Activated CD4-positive, alpha-beta T cell treated with anti-CD3 and anti-CD28 coated beads, Interleukin-2, Interleukin-6, amounts not matched to agents 100 ng/mL and 50 ng/mL, durations not matched to agents 16 hours and 8 hours (primary cell): Measurements from ENCODE around the gene KRTAP4-16.
"Not testable (repeated sequence)": the region's sequence is repeated elsewhere in the genome, so short reads cannot be mapped to it uniquely, and the experiment has no call there.

Experiments
- DNase-seq: peaks from one replicate; pipeline ENCODE4 v3.0.0-alpha.2; 2020

Gene KRTAP4-16

GRCh38 chr17:41101586-41102259 lies at the start of gene KRTAP4-16:
Gene KRTAP4-16 (minus strand): TSS chr17:41102209. CDS start chr17:41102209, 0 bp downstream.
- no peak for DNase-seq

GRCh38 chr17:41151525-41151924 lies 49.5 kb upstream of the KRTAP4-16 start:
- DNase-seq = no peak

DNA sequence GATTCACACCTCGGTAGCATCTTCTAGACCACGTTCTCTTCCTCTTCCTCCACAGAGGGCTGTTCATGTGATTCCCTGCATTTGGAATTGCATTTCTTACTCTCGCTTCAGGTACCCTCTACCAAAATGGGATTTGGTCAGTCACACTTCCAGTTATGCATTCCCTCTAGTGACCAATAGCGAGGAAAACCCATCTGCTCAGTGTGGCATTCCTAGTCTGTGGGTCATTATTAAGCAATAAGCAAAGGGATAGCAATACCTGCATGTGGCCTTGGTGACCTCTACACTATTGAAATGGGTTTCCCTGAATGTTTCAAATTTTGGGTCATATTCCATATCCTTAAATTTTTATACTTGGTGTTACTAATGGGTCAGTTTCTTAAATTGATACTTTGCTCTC lies 48.0 kb upstream of the KRTAP4-16 start:
- no peak for DNase-seq

DNA sequence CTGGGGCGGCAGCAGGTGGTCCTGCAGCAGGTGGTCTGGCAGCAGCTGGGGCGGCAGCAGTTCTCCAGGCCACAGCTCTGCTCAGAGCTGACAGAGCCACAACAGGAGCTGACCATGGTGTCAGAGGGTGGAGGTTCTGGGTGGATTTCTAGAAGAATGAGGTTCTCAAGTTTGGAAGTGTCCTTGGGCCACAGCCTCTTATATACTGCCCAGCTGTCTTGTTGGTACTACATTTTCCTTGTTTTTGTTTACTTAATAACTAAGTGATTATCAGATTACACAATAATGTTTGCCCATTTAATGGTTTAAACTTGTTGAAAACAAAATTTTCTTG lies 47.6 kb upstream of the KRTAP4-16 start, which contains the start of gene KRTAP4-5:
KRTAP4-5 (minus strand) TSS at position 174 of the 334 bp plus-strand sequence; CDS start at position 116, 58 bp downstream.
- no peak for DNase-seq

DNA sequence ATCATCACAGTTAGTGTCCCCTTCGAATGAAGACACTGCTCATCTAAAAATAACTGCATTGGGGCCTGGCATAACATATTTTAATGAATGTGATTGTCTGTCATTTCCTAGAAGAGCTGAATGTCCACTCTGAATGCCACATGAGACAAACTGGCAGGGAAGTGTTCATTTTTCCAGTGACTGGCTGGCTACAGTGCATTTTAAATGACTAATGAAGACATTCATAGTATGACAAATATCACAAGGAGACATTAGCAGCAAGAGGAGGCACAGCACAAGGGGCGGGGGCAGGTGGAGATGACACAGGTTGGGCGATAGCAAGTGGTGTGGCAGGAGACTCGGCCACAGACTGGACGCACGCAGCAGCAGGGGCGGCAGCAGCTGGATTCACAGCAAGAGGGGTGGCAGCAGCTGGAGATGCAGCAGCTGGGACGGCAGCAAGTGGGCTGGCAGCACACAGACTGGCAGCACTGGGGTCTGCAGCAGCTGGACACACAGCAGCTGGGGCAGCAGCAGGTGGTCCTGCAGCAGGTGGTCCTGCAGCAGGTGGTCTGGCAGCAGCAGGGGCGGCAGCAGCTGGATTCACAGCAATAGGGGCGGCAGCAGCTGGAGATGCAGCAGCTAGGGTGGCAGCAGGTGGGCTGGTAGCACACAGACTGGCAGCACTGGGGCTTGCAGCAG lies 47.1 kb upstream of the KRTAP4-16 start:
- not testable (repeated sequence) for DNase-seq

- no peak for DNase-seq
Observed at GRCh38 chr17:41147531-41148204, 45.7 kb upstream of the KRTAP4-16 start.

GRCh38 chr17:41145261-41145660 lies 43.3 kb upstream of the KRTAP4-16 start:
- no peak for DNase-seq

DNA sequence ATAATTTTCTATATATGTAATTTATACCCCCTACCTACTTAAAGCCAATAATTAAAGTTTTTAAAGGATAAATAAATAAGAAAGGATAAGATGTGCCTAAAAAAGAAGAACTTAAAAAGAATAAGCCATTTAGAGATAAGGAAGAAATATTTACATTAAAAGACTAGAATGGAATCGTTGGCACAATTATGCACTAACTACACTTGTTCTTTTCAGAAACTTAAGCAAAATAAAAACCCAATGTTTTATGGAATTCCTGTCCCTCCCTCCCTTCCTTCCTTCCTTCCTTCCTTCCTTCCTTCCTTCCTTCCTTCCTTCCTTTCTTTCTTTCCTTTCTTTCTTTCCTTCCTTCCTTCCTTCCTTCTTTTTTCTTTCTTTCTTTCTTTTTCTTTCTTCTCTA lies 42.8 kb upstream of the KRTAP4-16 start:
- no peak for DNase-seq

GRCh38 chr17:41141361-41141760 lies 39.4 kb upstream of the KRTAP4-16 start:
- no peak for DNase-seq

GRCh38 chr17:41140360-41141131 lies 38.5 kb upstream of the KRTAP4-16 start, which contains the start of gene KRTAP4-6:
Gene KRTAP4-6 (minus strand): TSS chr17:41140544. CDS start chr17:41140487, 57 bp downstream.
- DNase-seq = no peak

DNA sequence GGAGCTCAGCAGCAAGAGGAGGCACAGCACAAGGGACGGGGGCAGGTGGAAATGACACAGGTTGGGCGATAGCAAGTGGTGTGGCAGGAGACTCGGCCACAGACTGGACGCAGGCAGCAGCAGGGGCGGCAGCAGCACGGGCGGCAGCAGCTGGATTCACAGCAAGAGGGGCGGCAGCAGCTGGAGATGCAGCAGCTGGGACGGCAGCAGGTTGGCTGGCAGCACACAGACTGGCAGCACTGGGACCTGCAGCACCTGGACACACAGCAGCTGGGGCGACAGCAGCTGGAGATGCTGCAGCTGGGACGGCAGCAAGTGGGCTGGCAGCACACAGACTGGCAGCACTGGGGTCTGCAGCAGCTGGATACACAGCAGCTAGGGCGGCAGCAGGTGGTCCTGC lies 37.9 kb upstream of the KRTAP4-16 start:
- DNase-seq = not testable (repeated sequence)

DNA sequence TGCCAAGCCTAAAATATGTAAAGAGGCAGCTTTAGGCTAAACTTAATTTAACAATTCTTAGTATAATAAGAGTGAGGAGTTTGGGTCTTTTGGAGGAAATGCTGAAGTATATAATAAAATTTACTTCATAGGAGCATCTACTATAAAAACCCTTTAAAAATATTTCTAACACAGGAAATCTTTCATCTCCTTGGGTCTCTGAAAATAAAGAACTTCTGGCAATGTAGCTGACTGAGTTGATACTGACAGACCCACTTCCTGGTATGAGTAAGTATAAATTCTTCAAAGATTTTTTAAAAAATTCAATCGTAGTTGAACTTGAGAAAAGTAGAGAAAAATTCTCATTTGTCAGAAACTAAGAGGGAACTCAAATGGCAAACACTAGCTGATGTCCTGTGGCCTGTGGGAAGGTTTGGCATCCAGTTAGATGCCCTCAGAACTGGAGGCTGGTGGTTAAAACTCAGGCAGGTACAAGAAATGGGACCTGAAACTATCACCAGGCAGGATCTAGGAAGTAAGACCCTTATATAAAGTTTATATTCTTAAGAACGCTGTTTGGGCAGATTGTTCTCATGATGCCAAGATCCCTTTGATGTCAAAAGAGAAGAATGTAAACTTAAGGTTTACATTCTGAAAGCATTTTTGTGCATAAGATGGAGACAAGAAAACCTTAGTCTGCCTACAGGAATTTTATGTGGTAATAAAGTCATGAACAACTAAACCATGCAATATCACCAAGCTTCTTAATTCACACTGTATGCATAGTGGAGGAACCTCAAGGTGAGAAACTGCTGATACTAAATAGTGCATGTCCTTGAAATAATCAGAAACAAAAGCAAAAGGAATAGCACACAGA lies 32.1 kb upstream of the KRTAP4-16 start:
- no peak for DNase-seq

DNA sequence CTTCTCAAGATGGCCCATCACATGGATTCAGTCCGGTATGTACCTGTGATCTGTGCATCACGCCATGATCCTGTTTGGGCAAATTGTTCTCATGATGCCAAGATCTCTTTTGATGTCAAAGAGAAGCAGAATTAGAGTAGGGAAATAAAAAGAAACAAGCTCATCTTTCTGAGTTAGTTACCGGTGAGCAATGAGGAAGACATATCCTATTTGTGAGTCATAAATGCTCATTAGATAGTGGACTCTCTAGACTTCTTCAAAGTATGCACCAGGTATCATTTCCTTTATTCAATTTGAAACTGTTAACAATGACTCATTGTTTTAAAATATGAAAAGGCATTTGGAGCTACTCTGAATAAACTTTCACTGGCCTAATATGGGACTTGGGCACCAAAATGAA lies 30.0 kb upstream of the KRTAP4-16 start:
- no peak for DNase-seq

DNA sequence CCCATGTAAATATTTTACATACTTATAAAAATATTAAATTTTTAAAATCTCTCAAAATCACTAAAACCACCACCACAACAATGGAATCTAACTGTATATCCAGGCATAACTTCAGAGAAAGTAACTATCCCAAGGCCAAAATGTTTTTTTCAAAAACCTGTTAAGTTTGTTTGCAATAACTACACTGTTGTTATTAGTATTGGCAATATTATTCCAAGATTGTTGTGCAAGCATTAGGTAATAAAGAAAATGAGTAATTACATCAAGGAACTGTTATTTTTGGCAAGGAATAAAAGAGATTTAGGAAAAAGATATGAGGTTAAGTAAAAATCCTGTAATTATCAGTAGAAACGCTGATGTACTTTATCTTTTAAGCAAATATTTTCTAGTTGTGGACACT lies 25.4 kb upstream of the KRTAP4-16 start:
- DNase-seq = no peak

- DNase-seq = no peak
Observed at GRCh38 chr17:41126412-41126811, 24.4 kb upstream of the KRTAP4-16 start.

DNA sequence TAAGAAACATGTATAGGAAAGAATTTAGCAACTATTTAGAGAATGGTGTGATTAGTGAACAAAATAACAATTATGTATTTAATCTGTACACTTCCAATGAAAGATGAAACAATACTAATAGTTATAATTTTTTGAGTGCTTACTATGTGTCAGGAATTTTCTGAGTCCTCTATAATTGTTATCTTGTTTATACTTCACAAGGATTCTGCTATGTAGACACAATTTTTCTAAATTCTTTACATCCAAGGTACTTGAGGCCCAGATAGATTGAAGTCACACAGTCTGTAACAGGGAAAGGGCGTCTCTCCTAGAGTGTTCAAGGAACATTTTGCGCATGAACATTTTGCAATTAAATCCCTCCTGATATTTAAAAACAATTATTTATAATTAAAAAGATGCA lies 23.1 kb upstream of the KRTAP4-16 start:
- DNase-seq = no peak

- not testable (repeated sequence) for DNase-seq
Observed at GRCh38 chr17:41123991-41124371, 22.0 kb upstream of the KRTAP4-16 start, which contains the start of gene KRTAP4-12. Gene KRTAP4-12 (minus strand): TSS chr17:41124182. CDS start chr17:41124122, 60 bp downstream.

DNA sequence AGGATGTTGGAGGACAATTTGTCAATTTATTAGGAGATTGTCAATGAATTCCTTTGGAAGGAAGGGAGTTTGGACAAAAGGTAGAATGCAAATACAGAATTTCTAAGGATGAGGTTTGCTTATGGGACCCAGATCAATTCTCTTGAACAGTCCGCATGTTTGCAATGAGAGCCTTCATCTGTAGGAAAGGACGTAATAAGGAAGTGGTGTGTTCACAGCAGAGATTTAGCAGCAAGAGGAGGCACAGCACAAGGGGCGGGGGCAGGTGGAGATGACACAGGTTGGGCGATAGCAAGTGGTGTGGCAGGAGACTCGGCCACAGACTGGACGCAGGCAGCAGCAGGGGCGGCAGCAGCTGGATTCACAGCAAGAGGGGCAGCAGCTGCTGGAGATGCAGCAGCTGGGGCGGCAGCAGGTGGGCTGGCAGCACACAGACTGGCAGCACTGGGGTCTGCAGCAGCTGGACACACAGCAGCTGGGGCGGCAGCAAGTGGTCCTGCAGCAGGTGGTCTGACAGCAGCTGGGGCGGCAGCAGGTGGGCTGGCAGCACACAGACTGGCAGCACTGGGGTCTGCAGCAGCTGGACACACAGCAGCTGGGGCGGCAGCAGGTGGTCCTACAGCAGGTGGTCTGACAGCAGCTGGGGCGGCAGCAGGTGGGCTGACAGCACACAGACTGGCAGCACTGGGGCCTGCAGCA lies 21.4 kb upstream of the KRTAP4-16 start:
- DNase-seq = not testable (repeated sequence)

DNA sequence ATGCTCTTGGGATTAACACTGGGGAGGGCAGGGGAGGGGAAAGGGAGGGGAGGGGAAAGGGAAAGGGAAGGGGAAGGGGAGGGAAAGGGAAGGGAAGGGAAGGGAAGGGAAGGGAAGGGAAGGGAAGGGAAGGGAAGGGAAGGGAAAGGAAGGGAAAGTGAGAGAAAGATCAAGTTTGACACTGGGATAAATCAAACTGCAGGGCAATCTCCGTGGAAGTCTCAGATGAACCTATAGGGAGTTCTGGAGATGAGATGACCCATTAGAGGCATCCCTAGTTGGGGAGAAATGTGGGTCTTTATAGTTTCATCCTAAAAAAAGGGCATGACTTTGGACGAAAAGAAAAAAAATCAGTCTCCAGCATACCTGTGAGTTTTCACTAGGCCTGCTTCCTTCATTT lies 19.7 kb upstream of the KRTAP4-16 start:
- DNase-seq = no peak

GRCh38 chr17:41119696-41120690 lies 18.0 kb upstream of the KRTAP4-16 start:
- not testable (repeated sequence) for DNase-seq
